CD4-positive, alpha-beta memory T cell (primary cell): ENCODE measurements around the gene CCDC50. TPM values are rescaled to one million over a fixed set of nuclear protein-coding genes. Genes with fewer than 3 reads are reported as not detected.
A peak's percentile ranks its signal among the peaks of the same experiment; 100 is the strongest.

Experiments
- CTCF ChIA-PET: fragments of 350-600 bp; sonication (Branson Sonifier 250); formaldehyde crosslinking; loops from one replicate; lab custom pipeline; 2021; ENCODE audit warnings: inconsistent platforms; ENCODE audit not compliant: partially characterized antibody; lab: Charles Lee
- POLR2A ChIA-PET: fragments of 350-600 bp; sonication (Branson Sonifier 250); formaldehyde crosslinking; loops from one replicate; lab custom pipeline; 2021; ENCODE audit not compliant: partially characterized antibody; lab: Charles Lee
- DNase-seq, 5 donors: peaks; one replicate each; pipeline versions ENCODE4 v3.0.0 to v3.0.0-alpha.2; 2020 to 2022; ENCODE audit warnings: mixed read lengths in 1 of 5
- H3K27ac ChIP-seq: one replicate; pipeline ENCODE4 v1.7.0; 2013; ENCODE audit warnings: low read depth, low read length
- H3K27me3 ChIP-seq: 2 replicates; pipeline ENCODE4 v1.7.0; 2013; ENCODE audit warnings: mild to moderate bottlenecking, low read length, moderate library complexity; ENCODE audit not compliant: insufficient read depth
- H3K36me3 ChIP-seq: 2 replicates; pipeline ENCODE4 v1.7.0; 2013; ENCODE audit warnings: mild to moderate bottlenecking, low read length, moderate library complexity; ENCODE audit not compliant: insufficient read depth
- H3K4me1 ChIP-seq: 2 replicates; pipeline ENCODE4 v1.7.0; 2013; ENCODE audit warnings: mild to moderate bottlenecking, low read length, moderate library complexity; ENCODE audit not compliant: insufficient read depth
- H3K4me3 ChIP-seq, 2 donors: one replicate each; pipeline ENCODE4 v1.7.0; 2013; ENCODE audit warnings: low read length in 2 of 2, mild to moderate bottlenecking in 1 of 2
- H3K9me3 ChIP-seq, 2 donors: one replicate each; pipeline ENCODE4 v1.7.0; 2013; ENCODE audit warnings: low read length in 2 of 2, control low read depth in 1 of 2; ENCODE audit not compliant: control insufficient read depth in 1 of 2
- H3K27ac Mint-ChIP-seq, 7 donors: one replicate each; pipeline ENCODE4 v1.8.0; 2020 to 2021; ENCODE audit warnings: mixed read lengths in 7 of 7, mild to moderate bottlenecking in 6 of 7, inconsistent platforms in 3 of 7, moderate library complexity in 3 of 7
- H3K27me3 Mint-ChIP-seq, 2 donors: one replicate each; pipeline ENCODE4 v1.8.0; 2020 to 2021; ENCODE audit warnings: mixed read lengths in 2 of 2
- H3K36me3 Mint-ChIP-seq, 2 donors: one replicate each; pipeline ENCODE4 v1.8.0; 2020 to 2021; ENCODE audit warnings: mixed read lengths in 2 of 2, inconsistent platforms in 1 of 2, mild to moderate bottlenecking in 1 of 2
- H3K4me1 Mint-ChIP-seq, 4 donors: one replicate each; pipeline ENCODE4 v1.8.0; 2020 to 2021; ENCODE audit warnings: mixed read lengths in 4 of 4, mild to moderate bottlenecking in 1 of 4
- H3K4me3 Mint-ChIP-seq, 8 donors: one replicate each; pipeline ENCODE4 v1.8.0; 2020 to 2021; ENCODE audit warnings: mixed read lengths in 8 of 8, mild to moderate bottlenecking in 7 of 8, moderate library complexity in 6 of 8, inconsistent platforms in 3 of 8
- H3K9me3 Mint-ChIP-seq, 8 donors: one replicate each; pipeline ENCODE4 v1.8.0; 2020 to 2021; ENCODE audit warnings: mixed read lengths in 8 of 8, mild to moderate bottlenecking in 5 of 8, inconsistent platforms in 3 of 8, moderate library complexity in 1 of 8
- intact Hi-C: fragments of 100-400 bp; cut with micrococcal nuclease; formaldehyde crosslinking; loops from one replicate; pipeline ENCODE4 v1.15.1; 2023
- polyA plus RNA-seq, 2 donors: library from polyadenylated mRNA; unstranded; fragments of 300-500 nt; fragmentation: Illumina TruSeq; gene quantifications; one replicate each; pipeline ENCODE4 v1.2.3, GENCODE V29; 2021
- total RNA-seq, 2 experiments: library from RNA; stranded (reverse); gene quantifications; one replicate each; pipeline ENCODE4 v1.2.3, GENCODE V29; 2021

CCDC50 gene
- total and polyA plus RNA-seq, 4 experiments from 2014 or later, result 3.8 to 10.1 (median 7.2) TPM

GRCh38 chr3:191432162-191432561, 103.0 kb downstream of the CCDC50 start:
- Histone ChIP-seq H3K9me3 (no peaks in the 10 kb centered on the region), H3K27me3 (no peaks in the 10 kb centered on the region), H3K36me3 (no peaks in the 10 kb centered on the region), H3K4me3 (no peak overlapping the region), H3K4me1 (no peaks in the 10 kb centered on the region), H3K27ac (no peak overlapping the region)
- no peaks in the 10 kb centered on the region for H3K36me3 Mint-ChIP-seq
- no peak overlapping the region for H3K4me3 Mint-ChIP-seq
- H3K9me3 Mint-ChIP-seq, result peaks cover 0 to 5% (median 1%) of the 10 kb centered on the region in 8 donors
- intact Hi-C loops, result no loop called here
- CTCF ChIA-PET, result no interaction called here
- H3K4me1 Mint-ChIP-seq, result no peaks in the 10 kb centered on the region
- DNase-seq, result no peak
- H3K27ac Mint-ChIP-seq, result no peak overlapping the region
- POLR2A ChIA-PET, result no interaction called here
- no peaks in the 10 kb centered on the region for H3K27me3 Mint-ChIP-seq

DNA sequence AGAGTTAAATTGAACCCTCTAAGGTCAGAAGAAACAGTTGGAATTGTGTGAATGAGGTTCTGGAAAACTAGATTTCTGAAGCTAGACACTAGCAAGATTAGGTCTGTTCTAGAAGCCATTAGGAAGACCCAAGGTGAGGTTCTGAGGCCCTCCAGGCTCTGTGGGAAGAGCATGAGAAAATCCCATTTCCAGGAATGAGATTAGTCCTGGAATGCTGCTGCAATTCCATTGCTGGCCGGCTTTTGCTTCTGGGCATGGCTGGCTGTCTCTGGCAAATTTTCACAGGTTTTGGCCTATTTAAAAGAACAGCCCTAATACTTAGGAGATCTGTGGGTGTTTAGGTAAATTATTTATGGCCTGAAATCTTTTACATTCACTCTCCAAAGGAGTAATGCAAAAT, 104.8 kb downstream of the CCDC50 start:
- Histone ChIP-seq H3K4me3 (no peak overlapping the region), H3K4me1 (no peaks in the 10 kb centered on the region), H3K27me3 (no peaks in the 10 kb centered on the region), H3K27ac (no peak overlapping the region), H3K9me3 (no peaks in the 10 kb centered on the region), H3K36me3 (no peaks in the 10 kb centered on the region)
- DNase-seq, result no peak
- H3K27me3 Mint-ChIP-seq, result no peaks in the 10 kb centered on the region
- H3K27ac Mint-ChIP-seq, result no peak overlapping the region
- H3K9me3 Mint-ChIP-seq, result peaks cover 0 to 5% (median 1%) of the 10 kb centered on the region in 8 donors
- CTCF ChIA-PET, result no interaction called here
- no peaks in the 10 kb centered on the region for H3K4me1 Mint-ChIP-seq
- no peak overlapping the region for H3K4me3 Mint-ChIP-seq
- POLR2A ChIA-PET, result no interaction called here
- intact Hi-C loops, result no loop called here
- no peaks in the 10 kb centered on the region for H3K36me3 Mint-ChIP-seq

DNA sequence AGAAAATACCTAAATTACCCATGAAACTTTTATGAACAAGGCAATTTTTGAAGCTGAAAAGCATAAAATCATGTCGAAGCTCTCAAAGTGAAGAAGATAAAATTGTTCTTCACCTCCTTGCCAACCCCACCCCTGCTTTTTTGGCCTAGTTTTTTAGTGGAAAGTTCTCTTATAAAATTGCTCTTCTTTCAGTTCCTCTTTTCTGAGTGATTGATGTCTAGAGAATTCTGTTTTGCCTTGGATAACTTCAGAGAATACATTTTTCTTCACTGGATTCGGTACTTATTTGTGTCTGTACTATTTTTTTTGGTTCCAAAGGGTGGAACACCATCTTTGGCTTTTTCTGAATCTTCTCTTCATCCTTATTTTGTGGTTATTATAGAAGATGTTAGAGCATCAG, 106.8 kb downstream of the CCDC50 start:
- DNase-seq, result no peak
- Histone ChIP-seq H3K9me3 (no peaks in the 10 kb centered on the region), H3K27me3 (no peaks in the 10 kb centered on the region), H3K36me3 (no peaks in the 10 kb centered on the region), H3K4me3 (no peak overlapping the region), H3K27ac (no peak overlapping the region), H3K4me1 (no peaks in the 10 kb centered on the region)
- CTCF ChIA-PET, result no interaction called here
- Mint-ChIP-seq H3K9me3 (peaks cover 0 to 9% (median 3%) of the 10 kb centered on the region in 8 donors), H3K27ac (no peak overlapping the region), H3K4me3 (no peak overlapping the region), H3K36me3 (no peaks in the 10 kb centered on the region), H3K27me3 (no peaks in the 10 kb centered on the region), H3K4me1 (no peaks in the 10 kb centered on the region)
- POLR2A ChIA-PET, result no interaction called here
- intact Hi-C loops, result no loop called here

DNA sequence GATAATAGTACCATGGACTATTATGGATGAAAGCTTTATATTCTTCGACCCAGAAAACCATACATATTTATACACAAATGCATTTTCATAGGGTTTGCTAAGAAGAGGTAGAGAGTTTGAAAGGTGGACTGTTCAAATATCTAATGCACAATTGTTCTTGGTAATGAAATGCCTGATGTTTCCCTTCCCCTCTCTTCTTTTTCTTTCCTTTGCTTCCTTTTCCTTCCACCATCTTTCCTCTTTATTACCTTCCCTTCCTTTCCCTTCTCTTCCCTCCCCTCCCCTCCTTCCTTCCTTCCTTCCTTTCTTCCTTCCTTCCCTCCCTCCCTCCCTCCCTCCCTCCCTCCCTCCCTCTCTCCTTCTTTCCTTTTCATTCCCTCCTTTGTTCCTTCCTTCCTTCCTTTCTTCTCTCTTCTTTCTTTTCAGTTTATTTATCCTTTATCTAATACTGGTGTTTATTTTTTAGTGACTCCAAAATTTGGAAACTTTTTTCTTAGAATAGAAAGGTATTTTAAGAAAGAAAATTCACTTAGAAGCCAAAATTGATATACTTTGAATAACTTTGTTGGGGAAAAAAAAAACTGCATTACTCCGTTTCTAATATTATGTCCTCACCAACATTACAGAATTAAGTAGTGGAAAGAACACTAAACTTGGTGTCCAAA, 109.1 kb downstream of the CCDC50 start:
- CTCF ChIA-PET, result no interaction called here

GRCh38 chr3:191440532-191440931, 111.3 kb downstream of the CCDC50 start:
- H3K4me3 ChIP-seq, result no peak overlapping the region
- H3K9me3 ChIP-seq, result no peaks in the 10 kb centered on the region
- peaks cover 0 to 6% (median 0%) of the 10 kb centered on the region in 8 donors for H3K9me3 Mint-ChIP-seq
- ChIA-PET CTCF (no interaction called here), POLR2A (no interaction called here)
- intact Hi-C loops, result no loop called here
- no peaks in the 10 kb centered on the region for H3K36me3 Mint-ChIP-seq
- no peak for DNase-seq
- H3K4me1 ChIP-seq, result no peaks in the 10 kb centered on the region
- H3K27me3 ChIP-seq, result no peaks in the 10 kb centered on the region
- no peaks in the 10 kb centered on the region for H3K27me3 Mint-ChIP-seq
- H3K27ac Mint-ChIP-seq, result no peak overlapping the region
- no peaks in the 10 kb centered on the region for H3K36me3 ChIP-seq
- H3K27ac ChIP-seq, result no peak overlapping the region
- H3K4me3 Mint-ChIP-seq, result no peak overlapping the region
- no peaks in the 10 kb centered on the region for H3K4me1 Mint-ChIP-seq

More for the DNA sequence above, 109.1 kb downstream of the CCDC50 start:
- Histone ChIP-seq H3K4me1 (no peaks in the 10 kb centered on the region), H3K9me3 (no peaks in the 10 kb centered on the region), H3K27me3 (no peaks in the 10 kb centered on the region), H3K27ac (no peak overlapping the region), H3K4me3 (no peak overlapping the region), H3K36me3 (no peaks in the 10 kb centered on the region)
- H3K36me3 Mint-ChIP-seq, result no peaks in the 10 kb centered on the region
- intact Hi-C loops, result no loop called here
- H3K4me1 Mint-ChIP-seq, result no peaks in the 10 kb centered on the region
- no peak for DNase-seq
- H3K9me3 Mint-ChIP-seq, result peaks cover 0 to 6% (median 0%) of the 10 kb centered on the region in 8 donors
- H3K4me3 Mint-ChIP-seq, result no peak overlapping the region
- peak overlapping the region in 1 of 7 donors; percentile 16 for H3K27ac Mint-ChIP-seq
- H3K27me3 Mint-ChIP-seq, result no peaks in the 10 kb centered on the region
- POLR2A ChIA-PET, result no interaction called here

- Mint-ChIP-seq H3K4me1 (no peaks in the 10 kb centered on the region), H3K27me3 (no peaks in the 10 kb centered on the region), H3K36me3 (no peaks in the 10 kb centered on the region), H3K4me3 (no peak overlapping the region), H3K9me3 (peaks cover 0 to 6% (median 0%) of the 10 kb centered on the region in 8 donors), H3K27ac (no peak overlapping the region)
- no peaks in the 10 kb centered on the region for H3K4me1 ChIP-seq
- H3K27me3 ChIP-seq, result no peaks in the 10 kb centered on the region
- H3K4me3 ChIP-seq, result no peak overlapping the region
- intact Hi-C loops, result no loop called here
- no peak overlapping the region for H3K27ac ChIP-seq
- no peaks in the 10 kb centered on the region for H3K9me3 ChIP-seq
- ChIA-PET CTCF (no interaction called here), POLR2A (no interaction called here)
- no peak for DNase-seq
- no peaks in the 10 kb centered on the region for H3K36me3 ChIP-seq
These were observed 112.5 kb downstream of the CCDC50 start for GRCh38 chr3:191441687-191442086.

GRCh38 chr3:191444569-191444968, 115.4 kb downstream of the CCDC50 start:
- no peak for DNase-seq
- Histone ChIP-seq H3K27me3 (no peaks in the 10 kb centered on the region), H3K36me3 (no peaks in the 10 kb centered on the region), H3K27ac (no peak overlapping the region), H3K4me1 (no peaks in the 10 kb centered on the region), H3K4me3 (no peak overlapping the region), H3K9me3 (no peaks in the 10 kb centered on the region)
- peaks cover 0 to 8% (median 3%) of the 10 kb centered on the region in 8 donors for H3K9me3 Mint-ChIP-seq
- intact Hi-C loops, result no loop called here
- H3K4me3 Mint-ChIP-seq, result no peak overlapping the region
- POLR2A ChIA-PET, result no interaction called here
- H3K36me3 Mint-ChIP-seq, result no peaks in the 10 kb centered on the region
- no peak overlapping the region for H3K27ac Mint-ChIP-seq
- no peaks in the 10 kb centered on the region for H3K4me1 Mint-ChIP-seq
- CTCF ChIA-PET, result no interaction called here
- H3K27me3 Mint-ChIP-seq, result no peaks in the 10 kb centered on the region
